ENCODE data around the gene TXNDC11. TPM values are rescaled to one million over a fixed set of nuclear protein-coding genes. Genes with fewer than 3 reads are reported as not detected.
"Not testable (repeated sequence)": the region's sequence is repeated elsewhere in the genome, so short reads cannot be mapped to it uniquely, and the experiment has no call there.

The TXNDC11 gene, protein sequence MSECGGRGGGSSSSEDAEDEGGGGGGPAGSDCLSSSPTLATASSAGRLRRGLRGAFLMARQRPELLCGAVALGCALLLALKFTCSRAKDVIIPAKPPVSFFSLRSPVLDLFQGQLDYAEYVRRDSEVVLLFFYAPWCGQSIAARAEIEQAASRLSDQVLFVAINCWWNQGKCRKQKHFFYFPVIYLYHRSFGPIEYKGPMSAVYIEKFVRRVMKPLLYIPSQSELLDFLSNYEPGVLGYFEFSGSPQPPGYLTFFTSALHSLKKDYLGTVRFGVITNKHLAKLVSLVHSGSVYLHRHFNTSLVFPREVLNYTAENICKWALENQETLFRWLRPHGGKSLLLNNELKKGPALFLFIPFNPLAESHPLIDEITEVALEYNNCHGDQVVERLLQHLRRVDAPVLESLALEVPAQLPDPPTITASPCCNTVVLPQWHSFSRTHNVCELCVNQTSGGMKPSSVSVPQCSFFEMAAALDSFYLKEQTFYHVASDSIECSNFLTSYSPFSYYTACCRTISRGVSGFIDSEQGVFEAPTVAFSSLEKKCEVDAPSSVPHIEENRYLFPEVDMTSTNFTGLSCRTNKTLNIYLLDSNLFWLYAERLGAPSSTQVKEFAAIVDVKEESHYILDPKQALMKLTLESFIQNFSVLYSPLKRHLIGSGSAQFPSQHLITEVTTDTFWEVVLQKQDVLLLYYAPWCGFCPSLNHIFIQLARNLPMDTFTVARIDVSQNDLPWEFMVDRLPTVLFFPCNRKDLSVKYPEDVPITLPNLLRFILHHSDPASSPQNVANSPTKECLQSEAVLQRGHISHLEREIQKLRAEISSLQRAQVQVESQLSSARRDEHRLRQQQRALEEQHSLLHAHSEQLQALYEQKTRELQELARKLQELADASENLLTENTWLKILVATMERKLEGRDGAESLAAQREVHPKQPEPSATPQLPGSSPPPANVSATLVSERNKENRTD
- total RNA-seq = 10 to 100 TPM; 38.6 to 53.7 (median 47.9) TPM

DNA sequence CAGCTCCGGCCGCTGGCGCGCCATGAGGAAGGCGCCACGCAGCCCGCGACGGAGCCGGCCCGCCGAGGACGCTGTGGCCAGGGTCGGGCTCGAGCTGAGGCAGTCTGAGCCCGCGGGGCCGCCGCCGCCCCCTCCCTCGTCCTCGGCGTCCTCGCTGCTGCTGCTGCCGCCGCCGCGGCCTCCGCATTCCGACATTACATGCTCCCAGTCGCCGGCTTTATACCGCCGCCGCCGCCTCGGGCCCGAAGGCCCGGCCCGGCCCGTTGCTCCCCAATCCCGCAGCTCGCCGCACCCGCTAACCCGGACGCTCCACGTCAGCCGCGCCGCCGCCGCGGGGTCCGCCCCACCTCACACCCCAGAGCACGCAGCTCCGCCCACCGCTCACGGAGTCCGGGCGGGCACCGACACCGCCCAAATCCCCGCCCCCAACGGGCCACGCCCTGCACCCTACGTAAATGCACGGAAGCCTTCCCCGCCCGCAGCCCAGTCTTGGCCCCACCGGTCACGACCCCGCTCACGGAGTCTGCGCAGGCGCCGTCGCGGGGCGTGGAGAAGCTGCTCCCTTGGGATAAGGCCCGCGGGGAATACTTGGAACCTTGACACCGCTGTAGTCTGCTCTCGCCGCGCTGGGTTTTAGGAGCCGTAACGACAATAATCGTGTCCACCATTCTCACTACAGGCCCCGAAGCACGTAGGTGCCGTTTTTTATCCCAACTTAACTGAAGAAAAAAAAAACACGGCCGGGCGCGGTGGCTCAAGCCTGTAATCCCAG lies at the start of gene TXNDC11:
TXNDC11 (minus strand) TSS at position 322 of the 772 bp plus-strand sequence; CDS start at position 195, 127 bp downstream.
- Histone ChIP-seq H3K36me3 (no peaks in the 10 kb centered on the region), H3K27me3 (no peaks in the 10 kb centered on the region), H3K4me3 (peak within 1 kb of the TSS; percentile 97 to 99 (median 98)), H3K27ac (peak within 1 kb of the TSS; percentile 97 to 100), H3K4me1 (peaks cover 0 to 18% of the 10 kb centered on the region in 2 donors), H3K9me3 (no peaks in the 10 kb centered on the region)
- peak; percentile 99 to 100 for DNase-seq (ENCODE audit: low spot score in 2 of 2)
- intact Hi-C loops (cut with DNase I; ENCODE audit: low total_unique reads) = no loop called here
- TF ChIP-seq POLR2AphosphoS5 (IDR thresholded peaks at IDR 0.05) (peak; percentile 79 to 90 (median 80)), POLR2A (IDR thresholded peaks at IDR 0.05) (peak; percentile 77)
- TF ChIP-seq, protein P1, sequence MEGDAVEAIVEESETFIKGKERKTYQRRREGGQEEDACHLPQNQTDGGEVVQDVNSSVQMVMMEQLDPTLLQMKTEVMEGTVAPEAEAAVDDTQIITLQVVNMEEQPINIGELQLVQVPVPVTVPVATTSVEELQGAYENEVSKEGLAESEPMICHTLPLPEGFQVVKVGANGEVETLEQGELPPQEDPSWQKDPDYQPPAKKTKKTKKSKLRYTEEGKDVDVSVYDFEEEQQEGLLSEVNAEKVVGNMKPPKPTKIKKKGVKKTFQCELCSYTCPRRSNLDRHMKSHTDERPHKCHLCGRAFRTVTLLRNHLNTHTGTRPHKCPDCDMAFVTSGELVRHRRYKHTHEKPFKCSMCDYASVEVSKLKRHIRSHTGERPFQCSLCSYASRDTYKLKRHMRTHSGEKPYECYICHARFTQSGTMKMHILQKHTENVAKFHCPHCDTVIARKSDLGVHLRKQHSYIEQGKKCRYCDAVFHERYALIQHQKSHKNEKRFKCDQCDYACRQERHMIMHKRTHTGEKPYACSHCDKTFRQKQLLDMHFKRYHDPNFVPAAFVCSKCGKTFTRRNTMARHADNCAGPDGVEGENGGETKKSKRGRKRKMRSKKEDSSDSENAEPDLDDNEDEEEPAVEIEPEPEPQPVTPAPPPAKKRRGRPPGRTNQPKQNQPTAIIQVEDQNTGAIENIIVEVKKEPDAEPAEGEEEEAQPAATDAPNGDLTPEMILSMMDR (IDR thresholded peaks at IDR 0.05) = no peak

DNA sequence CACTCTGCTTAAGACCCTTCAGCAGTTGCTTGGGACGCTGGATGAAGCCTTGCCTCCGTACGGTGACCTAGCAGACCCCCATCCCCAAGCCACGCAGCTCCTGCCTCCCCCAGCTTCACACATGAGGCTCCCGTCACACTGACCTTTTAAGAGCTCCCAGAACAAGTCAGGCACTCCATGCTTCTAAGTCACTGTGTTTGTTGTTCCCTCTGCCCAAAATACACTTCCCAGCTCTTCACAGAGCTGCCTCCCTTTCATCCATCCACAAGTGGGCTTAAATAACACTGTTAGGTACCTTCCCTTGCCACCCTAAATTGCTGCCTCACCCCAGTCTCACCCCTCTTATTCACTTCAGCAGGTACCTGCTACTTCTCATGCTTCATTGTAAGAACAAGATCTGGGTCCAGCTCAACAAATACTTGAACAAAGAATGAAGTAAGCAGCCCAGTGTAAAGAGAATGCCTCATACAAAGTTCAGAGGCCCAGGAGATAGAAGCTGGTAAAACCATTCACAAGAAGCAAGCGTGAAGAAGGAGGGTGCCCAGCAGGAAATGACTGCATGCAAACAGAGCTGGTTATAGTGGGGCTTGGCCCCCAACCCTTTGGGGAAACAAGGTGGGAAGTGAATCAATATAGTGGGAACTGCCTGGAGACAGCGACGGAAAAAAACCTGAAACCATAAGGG lies 48.6 kb upstream of the TXNDC11 start:
- Histone ChIP-seq H3K36me3 (no peaks in the 10 kb centered on the region), H3K4me3 (no peak overlapping the region), H3K27me3 (no peaks in the 10 kb centered on the region), H3K27ac (peak overlapping the region in 1 of 2 donors; percentile 98), H3K9me3 (no peaks in the 10 kb centered on the region), H3K4me1 (peaks cover 15 to 23% of the 10 kb centered on the region in 2 donors)
- DNase-seq (ENCODE audit: low spot score in 2 of 2) = no peak
- intact Hi-C loops (cut with DNase I; ENCODE audit: low total_unique reads) = no loop called here
- TF ChIP-seq, protein P1 (IDR thresholded peaks at IDR 0.05) = no peak
- no peak for TF ChIP-seq POLR2A (IDR thresholded peaks at IDR 0.05)

DNA sequence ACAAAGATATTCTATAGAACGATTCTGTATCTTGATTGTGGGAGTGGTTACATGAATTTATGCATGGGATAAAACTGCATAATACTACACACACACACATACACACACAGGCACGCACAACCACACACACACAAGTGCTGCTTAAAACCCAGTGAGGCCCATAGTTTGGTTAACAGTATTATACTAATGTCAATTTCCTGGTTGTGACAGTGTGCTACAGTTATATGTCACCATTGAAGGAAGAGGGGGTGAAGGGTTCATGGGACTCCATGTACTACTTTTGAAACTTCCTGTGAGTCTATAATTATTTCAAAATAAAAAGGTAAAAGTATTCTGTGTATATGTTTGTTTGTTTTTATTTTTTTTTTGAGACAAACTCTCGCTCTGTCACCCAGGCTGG lies 46.3 kb upstream of the TXNDC11 start:
- no peaks in the 10 kb centered on the region for H3K36me3 ChIP-seq
- no peak for TF ChIP-seq POLR2AphosphoS5 (IDR thresholded peaks at IDR 0.05)
- TF ChIP-seq POLR2A (IDR thresholded peaks at IDR 0.05) = no peak
- TF ChIP-seq, protein P1 (IDR thresholded peaks at IDR 0.05) = no peak
- H3K4me1 ChIP-seq = peaks cover 6 to 23% of the 10 kb centered on the region in 2 donors
- H3K27me3 ChIP-seq = no peaks in the 10 kb centered on the region
- no peak overlapping the region for H3K4me3 ChIP-seq
- peak in 1 of 2 donors; percentile 8 for DNase-seq (ENCODE audit: low spot score in 2 of 2)
- no peaks in the 10 kb centered on the region for H3K9me3 ChIP-seq
- intact Hi-C loops (cut with DNase I; ENCODE audit: low total_unique reads) = no loop called here
- H3K27ac ChIP-seq = no peak overlapping the region

DNA sequence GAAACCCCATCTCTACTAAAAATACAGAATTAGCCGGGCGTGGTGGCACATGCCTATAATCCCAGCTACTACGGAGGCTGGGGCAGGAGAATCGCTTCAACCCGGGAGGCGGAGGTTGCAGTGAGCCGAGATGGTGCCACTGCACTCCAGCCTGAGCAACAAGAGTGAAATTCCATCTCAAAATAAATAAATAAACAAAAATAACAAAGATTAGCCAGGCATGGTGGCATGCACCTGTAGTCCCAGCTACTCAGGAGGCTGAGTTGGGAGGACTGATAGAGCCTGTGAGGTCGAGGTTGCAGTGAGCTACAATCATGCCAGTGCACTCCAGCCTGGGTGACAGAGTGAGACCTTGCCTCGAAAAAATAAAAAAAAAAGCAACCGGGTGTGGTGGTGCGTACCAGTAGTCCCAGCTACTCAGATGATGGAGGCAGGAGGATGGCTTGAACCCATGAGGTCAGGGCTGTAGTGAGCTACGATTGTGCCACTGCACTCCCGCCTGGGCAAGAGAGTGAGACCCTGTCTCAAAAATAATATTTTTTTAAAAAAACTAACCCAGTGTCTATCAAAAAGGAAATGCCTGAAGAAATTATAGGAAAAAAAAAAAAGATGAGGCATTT lies 42.4 kb upstream of the TXNDC11 start:
- H3K4me3 ChIP-seq; H3K4me1 ChIP-seq; intact Hi-C loops (cut with DNase I; ENCODE audit: low total_unique reads); H3K36me3 ChIP-seq; H3K9me3 ChIP-seq; H3K27me3 ChIP-seq; DNase-seq (ENCODE audit: low spot score in 2 of 2); H3K27ac ChIP-seq: not testable (repeated sequence)

DNA sequence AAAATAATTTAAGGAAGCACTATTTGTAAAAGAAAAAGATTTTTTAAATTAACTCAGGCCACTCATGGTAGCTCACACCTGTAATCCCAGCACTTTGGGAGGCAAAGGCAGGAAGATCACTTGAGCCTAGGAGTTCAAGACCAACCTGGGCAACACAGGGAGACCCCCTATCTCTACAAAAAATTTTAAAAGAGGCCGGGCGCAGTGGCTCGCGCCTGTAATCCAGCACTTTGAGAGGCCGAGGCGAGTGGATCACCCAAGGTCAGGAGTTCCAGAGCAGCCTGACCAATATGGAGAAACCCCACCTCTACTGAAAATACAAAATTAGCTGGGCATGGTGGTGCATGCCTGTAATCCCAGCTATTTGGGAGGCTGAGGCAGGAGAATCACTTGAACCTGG lies 41.7 kb upstream of the TXNDC11 start:
- intact Hi-C loops (cut with DNase I; ENCODE audit: low total_unique reads) = not testable (repeated sequence)

More for the DNA sequence above, 41.7 kb upstream of the TXNDC11 start:
- not testable (repeated sequence) for DNase-seq (ENCODE audit: low spot score in 2 of 2); H3K4me1 ChIP-seq; H3K27me3 ChIP-seq; H3K4me3 ChIP-seq; H3K9me3 ChIP-seq; H3K36me3 ChIP-seq
- H3K27ac ChIP-seq = peak overlapping the region in 1 of 2 donors; percentile 96

Data from breast epithelium (tissue), 4 donors.